Ramos (cell line): ENCODE measurements around the gene ARHGEF25.
"Not testable (repeated sequence)": the region's sequence is repeated elsewhere in the genome, so short reads cannot be mapped to it uniquely, and the experiment has no call there.

ENCODE experiments used
- in situ Hi-C: fragments of 300-500 bp; cut with MboI; formaldehyde crosslinking; loops from one replicate; pipeline ENCODE4 v1.14.3; 2022; ENCODE audit warnings: low sequenced_read_pairs; ENCODE audit not compliant: unreplicated experiment

Gene ARHGEF25

DNA sequence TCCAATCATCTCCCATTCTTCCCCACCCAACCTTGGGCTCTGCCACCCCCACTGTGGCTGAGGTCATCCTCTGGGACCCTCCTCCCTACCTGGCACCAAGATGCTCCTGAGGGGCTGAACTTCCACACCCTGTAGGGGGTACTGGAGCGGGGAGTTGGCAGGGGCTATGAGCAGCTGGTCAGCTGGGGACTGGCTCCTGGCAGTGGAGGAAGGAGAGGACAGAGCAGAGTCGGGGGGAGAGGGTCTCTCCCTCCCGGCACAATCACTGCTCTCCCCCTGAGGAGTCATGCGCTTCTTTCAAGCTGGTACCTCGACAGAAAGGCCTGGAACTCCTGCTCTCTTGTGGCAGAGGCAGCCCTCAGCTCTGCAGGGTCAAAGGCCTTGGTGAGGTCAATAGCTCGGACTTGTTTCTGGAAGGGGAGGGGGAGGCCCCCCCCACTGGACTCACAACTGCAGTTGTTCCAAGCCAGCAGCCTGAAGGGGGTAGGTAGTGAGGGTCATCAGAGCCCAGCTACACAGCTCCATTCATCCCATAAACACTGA is 19.7 kb downstream of the ARHGEF25 start:
- in situ Hi-C loops, result no loop called here

DNA sequence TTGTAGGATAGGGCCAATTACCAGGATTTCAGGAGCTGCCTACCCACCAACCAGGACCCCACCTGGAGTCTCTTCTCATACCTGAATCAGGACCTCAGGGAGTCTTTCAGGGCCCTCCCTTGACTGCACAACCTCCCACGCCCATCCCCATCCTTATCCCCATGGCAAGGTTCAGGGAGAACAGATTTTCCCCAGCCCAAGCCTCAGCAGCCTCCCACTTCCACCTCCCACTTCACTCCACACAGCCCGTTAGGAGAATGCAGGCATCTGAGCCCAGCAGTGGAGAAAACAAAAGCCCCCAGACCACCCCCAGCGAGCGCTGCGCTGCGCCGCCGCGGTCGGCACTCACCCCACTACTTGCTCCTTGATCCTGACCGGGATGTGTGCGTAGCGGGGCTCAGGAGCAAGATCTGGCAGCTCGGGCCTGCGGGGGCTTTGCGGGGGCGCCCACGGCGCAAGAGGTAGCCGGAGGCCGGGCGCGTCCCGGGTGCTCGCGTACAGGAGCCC is 20.4 kb downstream of the ARHGEF25 start:
- in situ Hi-C loops, result no loop called here

DNA sequence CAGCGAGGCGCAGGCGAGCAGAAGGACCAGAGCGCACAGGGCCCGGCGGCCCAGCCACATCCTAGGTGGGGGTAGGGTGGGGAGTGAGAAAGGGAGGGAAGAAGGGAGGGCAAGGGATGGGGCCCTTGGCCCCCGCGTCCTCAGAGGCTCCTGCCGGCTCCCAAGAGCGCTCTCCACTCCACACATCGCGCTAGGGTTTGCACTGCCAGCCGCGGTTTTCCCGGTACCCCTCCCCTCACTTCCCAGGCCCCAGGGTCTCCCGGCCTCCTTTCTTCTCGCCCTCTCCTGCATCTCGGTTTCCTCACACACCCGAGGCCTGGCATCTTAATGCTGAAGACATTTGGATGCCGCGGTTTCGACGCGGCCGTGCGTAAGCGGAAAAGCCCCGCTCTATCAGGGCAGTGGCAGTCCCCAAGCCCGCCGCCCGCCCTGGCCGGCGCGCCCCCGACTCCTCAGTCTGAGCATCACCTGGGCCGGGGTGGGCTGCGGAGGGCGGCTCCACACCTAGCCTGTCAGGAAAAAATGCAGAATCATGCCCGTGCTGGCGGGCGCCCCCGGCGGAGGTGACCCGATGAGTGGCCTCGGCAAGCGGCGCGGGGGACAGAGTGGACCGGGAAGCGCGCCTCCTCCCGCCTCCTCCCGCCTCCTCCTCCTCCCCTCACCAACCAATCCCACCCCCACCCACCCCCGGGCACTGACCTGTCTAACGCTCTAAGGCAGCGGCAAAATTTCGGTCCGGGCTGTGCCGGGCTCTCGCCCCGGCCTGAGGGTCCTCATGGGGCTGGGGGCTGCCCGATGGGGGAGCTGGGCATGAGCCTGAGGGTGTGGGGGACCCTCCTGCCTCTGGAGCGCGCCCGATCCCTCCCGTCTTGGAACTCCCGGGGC is 21.1 kb downstream of the ARHGEF25 start:
- in situ Hi-C loops, result no loop called here

DNA sequence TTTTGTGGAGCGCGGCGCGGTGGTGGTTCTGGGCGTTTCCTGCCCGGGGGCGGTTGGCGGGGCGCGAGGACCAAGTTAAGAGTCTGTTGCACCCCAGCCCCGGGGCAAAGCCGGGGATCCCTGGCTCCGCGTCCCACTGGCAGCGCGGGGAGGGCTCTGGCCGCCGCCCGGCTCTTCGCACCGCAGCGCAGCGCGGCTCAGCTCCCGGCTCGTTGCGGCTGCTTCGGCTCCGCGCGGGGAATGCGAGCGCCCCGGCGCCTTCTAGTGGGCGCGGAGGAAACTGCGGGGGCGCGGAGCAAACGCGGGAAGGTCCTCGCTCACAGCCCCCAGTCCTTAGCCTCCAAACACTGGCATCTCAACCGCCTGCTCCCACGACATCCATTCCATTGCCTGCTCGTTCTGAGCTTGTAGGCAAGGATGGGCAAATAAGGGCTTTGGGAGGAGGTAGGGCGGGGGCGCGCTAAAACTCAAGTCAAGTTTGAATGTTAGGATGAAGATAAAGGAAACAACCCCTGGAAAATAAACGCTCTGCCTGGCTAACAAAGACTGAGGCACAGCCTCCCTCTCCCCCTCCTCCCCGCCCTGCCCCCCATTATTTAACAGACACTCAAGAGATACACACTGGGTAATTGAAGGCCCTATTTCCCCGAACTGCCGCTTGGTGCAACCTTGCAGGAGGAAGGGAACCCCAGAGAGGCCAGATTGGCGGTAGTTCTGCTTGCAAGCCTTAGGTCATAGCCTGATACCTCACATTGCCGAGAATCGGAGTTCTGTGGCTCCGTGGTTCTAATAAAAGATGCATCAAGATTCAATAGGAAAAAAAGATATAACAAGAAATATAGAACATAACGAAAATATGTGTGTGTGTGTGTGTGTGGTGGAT is 22.0 kb downstream of the ARHGEF25 start, which contains the start of gene B4GALNT1:
B4GALNT1 (minus strand) TSS at position 244 of the 883 bp plus-strand sequence. CDS start 1,069 bp downstream, outside the sequence.
- in situ Hi-C loops, result no loop called here

DNA sequence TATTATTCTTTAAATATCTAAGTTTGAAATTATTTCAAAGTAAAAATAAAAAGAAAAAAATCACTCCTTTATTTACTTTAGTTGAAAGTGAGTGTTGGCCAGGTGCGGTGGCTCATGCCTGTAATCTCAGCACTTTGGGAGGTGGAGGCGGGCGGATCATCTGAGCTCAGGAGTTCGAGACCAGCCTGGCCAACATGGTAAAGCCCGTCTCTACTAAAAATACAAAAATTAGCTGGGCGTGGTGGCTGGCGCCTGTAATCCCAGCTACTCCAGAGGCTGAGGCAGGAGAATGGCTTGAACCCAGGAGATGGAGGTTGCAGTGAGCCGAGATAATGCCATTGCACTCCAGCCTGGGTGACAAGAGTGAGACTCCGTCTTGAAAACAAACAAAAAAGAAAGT is 25.5 kb downstream of the ARHGEF25 start:
- in situ Hi-C loops, result not testable (repeated sequence)

DNA sequence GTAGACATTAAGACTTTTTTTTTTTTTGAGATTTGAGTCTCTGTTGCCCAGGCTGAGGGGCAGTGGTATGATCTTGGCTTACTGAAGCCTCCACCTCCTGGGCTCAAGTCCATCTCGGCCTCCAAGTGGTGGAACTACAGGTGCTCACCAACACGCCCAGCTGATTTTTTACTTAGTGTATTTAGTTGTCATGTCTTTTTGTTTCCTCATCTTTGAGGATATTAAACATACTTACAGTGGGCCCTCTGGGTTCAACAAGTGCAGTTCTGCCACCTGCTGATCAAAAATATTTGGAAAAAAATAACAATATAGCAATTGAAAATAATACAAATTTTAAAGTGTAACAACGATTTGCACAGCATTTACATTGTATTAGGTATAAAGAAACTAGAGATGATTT is 26.1 kb downstream of the ARHGEF25 start:
- in situ Hi-C loops, result no loop called here

DNA sequence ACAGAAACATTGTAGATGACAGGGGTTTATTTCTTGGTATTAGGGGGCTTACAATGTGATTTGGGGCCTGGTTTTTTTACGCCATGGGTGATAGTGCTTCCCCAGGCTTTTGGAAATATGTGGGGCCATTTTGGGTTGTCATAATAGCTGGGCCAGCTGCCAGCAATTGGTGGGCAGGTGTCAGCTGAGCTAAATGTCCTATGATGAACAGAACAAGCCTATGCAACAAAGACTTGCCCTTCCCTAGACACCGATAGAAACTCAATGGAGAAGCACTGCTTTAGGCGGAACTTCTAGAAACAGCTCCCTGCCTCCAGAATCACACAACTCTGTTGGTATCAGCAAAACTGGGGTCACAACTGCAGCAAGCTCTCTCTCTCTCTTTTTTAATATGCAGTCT is 26.9 kb downstream of the ARHGEF25 start:
- in situ Hi-C loops, result no loop called here

DNA sequence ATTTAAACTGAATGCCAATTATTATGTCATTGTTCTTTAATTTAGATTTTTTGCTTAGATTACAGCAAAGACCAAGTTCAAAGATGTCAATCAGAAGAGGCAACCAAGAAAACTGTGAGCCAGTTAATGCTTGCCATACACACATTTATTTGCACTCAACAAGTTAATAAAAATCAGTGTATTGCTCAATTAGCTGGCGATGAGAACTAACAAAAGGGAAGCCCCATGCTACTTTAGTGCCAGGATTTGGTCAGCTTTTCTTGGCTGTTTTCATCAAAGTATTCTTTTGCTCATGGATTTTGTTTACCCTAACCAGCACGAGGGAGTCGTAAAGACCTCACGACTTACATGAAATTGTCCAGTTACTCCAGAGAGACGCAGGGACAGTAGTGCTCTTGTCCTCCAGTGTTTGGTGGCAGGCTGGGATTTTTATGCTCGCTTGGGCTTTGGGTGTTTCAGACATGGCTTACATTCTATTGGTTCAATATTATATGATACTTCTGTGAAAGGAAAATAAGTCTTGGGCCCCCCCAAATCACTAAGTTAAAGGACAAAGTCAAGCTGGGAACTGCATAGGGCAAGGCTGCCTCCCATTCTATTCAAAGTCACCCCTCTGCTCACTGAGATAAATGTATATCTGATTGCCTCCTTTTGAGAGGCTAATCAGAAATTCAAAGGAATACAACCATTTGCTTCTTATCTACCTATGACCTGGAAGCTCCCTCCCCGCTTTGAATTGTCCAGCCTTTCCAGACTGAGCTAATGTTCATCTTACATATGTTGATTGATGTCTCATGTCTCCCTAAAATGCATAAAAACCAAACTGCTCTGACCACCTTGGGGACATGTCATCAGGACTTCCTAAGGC is 29.2 kb downstream of the ARHGEF25 start:
- in situ Hi-C loops, result no loop called here

DNA sequence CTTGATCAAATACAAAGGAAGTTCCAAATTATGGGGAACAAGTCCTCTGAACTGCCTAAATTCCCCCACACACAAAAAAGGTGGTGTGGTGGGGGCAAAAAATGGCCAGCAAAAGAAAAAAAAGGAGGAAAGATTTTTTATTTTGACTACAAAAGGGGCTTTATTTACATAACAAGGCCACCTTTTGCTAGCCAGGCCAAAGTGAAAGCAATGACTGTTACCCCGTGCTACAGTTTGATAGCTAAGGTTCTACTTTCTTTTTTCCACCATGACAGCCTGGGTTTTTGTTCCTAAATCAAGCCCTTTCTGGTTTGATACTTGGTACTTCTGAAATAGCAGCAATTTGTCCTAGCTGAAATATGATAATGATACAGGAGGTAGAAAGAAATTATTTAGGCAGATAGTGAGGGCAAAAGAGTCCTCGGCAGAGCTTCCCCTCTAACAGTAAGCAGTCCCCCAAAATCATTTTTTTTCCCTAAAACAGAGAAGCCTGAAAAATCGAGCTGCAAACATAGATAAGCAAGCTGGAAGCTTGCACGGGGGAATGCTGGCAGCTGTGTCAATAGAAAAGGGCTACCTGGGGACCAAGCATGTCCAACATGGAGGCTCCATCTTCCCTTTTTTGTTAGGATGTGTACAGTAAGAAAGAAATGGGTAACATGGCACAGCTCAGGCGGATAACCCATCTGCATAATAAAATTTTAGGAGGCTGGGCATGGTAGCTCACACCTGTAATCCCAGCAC is 30.6 kb downstream of the ARHGEF25 start:
- in situ Hi-C loops, result no loop called here

DNA sequence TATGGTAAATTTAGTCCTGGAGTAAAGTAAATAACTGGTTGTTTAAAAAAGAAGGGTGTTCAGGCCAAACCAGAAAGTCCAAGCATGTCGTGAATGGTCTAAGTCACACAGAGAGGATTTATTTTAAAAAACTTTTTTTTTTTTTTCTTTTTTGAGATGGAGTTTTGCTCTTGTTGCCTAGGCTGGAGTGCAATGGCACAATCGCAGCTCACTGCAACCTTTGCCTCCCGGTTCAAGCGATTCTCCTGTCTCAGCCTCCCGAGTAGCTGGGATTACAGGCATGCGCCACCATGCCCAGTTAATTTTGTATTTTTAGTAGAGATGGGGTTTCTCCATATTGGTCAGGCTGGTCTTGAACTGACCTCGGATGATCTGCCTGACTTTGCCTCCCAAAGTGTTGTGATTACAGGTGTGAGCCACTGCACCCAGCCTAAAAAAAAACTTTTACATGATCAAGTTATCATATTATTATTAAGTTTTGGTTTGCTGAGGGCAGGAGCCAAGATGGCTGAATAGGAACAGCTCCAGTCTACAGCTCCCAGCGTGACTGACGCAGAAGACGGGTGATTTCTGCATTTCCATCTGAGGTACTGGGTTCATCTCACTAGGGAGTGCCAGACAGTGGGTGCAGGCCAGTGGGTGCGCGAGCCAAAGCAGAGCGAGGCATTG is 34.9 kb downstream of the ARHGEF25 start:
- in situ Hi-C loops, result not testable (repeated sequence)

DNA sequence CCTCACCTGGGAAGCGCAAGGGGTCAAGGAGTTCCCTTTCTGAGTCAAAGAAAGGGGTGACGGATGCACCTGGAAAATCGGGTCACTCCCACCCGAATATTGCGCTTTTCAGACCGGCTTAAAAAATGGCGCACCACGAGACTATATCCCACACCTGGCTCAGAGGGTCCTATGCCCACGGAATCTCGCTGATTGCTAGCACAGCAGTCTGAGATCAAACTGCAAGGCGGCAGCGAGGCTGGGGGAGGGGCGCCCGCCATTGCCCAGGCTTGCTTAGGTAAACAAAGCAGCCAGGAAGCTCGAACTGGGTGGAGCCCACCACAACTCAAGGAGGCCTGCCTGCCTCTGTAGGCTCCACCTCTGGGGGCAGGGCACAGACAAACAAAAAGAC is 35.4 kb downstream of the ARHGEF25 start:
- in situ Hi-C loops, result not testable (repeated sequence)

DNA sequence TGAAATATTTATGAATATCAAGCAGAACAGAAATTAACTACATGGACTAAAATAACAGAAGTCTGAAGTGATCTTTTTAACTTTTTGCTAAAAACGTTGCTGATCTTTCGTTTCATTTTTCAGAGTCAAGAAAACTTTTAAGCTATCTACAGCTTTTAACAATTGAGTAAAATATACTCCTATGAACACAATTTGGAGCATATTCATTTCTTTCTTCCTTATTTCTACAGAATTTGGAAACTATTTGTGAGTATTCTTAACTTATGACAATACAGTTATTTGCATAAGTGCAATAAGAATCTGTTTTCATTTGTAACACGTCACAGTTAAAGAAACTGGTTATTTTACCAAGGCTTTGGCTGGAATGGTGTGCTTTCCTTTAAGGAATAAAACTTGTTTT is 42.8 kb downstream of the ARHGEF25 start:
- in situ Hi-C loops, result no loop called here

DNA sequence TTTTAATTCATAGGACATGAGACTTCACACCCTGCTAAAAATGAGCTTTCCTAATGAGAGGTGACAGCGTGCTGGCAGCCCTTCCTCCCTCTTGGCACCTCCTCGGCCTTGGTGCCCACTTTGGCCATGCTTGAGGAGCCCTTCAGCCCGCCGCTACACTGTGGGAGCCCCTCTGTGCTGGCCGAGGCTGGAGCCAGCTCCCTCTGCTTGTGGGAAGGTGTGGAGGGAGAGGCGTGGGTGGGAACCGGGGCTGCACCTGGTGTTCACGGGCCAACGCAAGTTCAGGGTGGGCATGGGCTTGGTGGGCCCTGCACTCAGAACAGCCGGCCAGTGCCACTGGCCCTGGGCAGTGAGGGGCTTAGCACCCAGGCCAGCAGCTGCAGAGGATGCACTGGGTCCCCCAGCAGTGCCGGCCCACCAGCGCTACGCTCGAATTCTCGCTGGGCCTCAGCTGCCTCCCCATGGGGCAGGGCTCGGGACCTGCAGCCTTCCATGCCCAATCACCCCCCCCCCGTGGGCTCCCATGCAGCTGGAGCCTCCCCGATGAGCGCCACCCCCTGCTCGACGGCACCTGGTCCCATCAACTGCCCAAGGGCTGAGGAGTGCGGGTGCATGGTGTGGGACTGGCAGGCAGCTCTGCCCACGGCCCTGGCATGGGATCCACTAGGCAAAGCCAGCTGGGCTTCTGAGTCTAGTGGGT is 44.5 kb downstream of the ARHGEF25 start:
- in situ Hi-C loops, result no loop called here

DNA sequence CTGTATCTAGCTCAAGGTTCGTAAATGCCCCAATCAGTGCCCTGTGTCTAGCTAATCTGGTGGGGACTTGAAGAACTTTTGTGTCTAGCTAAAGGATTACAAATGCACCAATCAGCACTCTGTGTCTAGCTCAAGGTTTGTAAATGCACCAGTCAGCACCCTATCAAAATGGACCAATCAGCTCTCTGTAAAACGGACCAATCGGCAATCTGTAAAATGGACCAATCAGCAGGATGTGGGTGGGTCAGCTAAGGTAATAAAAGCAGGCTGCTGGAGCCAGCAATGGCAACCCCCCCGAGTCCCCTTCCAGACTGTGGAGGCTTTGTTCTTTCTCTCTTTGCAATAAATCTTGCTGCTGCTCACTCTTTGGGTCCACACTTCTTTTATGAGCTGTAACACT is 45.2 kb downstream of the ARHGEF25 start:
- in situ Hi-C loops, result not testable (repeated sequence)

DNA sequence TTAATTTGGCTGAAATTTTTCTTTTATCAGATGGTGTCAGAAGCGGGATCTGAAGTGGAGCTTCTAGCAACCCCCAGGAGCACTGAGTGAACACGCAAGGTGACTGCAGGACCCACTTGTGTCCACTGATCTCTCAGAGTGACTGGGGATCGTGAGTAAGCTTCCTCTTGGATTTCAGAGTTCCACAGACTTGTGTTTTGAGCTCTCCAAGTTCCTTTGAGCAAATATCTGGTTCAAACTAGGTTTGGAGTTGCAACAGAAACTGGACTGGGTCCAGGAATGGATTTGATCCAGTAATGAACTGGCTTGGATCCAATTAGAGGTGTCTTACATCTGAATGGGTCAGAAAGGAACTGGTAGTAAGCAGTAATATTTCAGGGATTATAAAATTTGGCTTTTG is 46.5 kb downstream of the ARHGEF25 start:
- in situ Hi-C loops, result no loop called here

DNA sequence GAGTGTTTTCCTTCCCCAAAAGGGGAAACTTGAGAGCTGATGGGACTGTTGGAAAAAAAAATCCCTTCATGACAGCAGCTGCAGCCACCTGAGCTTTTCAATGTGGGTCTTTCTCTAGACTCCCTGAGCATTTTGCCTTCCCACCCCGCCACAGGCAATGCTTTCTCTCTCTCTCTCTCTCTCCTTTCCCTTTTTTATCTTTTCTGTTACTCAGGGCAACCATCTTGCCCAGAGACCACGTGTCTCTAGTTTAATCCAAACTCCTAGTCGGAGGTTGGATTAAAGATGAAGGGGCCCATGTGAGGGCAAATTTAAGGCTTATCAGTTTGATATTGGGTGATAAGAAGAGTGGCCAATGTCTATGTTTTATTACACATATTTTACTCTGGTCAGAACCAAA is 47.7 kb downstream of the ARHGEF25 start:
- in situ Hi-C loops, result no loop called here

DNA sequence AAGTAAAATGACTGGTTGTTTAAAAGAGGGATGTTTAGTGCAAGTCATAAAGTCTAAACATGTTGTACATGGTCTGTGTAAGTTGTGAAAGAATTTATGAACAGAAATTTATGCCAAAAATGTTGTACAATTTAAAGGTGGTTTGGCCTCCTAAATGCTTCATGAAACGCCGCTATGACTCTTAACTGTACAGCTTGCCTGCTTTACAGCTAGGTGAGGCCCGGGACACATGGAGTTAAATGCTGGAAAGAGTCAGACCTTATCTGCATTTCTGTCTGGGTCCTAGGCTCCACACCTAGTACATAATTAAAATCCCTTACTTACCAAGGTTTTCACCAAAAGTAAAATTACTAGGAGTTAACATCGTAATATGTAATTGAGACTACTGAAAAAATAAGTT is 50.1 kb downstream of the ARHGEF25 start:
- in situ Hi-C loops, result no loop called here
